ENCODE results near the gene WDR19.
"Not testable (repeated sequence)": the region's sequence is repeated elsewhere in the genome, so short reads cannot be mapped to it uniquely, and the experiment has no call there.

WDR19 gene

DNA sequence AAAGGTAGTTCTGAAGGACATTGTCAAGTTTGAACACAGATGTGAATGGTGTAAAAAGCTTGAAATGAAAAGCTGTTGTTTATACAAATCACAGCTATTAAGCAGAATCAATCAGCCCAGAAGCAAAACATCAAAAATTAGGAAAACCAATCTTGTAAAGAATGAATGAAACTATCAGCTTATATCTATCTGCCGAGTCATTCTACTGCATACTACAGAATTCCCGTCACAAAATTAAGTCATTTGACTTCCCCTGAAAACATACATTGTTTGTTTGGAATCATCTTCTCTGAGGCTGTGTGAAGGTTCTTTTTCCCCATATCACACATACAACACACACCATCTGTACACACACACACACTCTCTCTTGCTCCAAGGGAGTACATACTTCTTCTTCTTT is 103.5 kb downstream of the WDR19 start:
- peaks cover 3% of the 10 kb centered on the region for H3K36me3 ChIP-seq (ENCODE audit: control insufficient read depth, insufficient read depth, low read length)
- TF ChIP-seq, protein P1, sequence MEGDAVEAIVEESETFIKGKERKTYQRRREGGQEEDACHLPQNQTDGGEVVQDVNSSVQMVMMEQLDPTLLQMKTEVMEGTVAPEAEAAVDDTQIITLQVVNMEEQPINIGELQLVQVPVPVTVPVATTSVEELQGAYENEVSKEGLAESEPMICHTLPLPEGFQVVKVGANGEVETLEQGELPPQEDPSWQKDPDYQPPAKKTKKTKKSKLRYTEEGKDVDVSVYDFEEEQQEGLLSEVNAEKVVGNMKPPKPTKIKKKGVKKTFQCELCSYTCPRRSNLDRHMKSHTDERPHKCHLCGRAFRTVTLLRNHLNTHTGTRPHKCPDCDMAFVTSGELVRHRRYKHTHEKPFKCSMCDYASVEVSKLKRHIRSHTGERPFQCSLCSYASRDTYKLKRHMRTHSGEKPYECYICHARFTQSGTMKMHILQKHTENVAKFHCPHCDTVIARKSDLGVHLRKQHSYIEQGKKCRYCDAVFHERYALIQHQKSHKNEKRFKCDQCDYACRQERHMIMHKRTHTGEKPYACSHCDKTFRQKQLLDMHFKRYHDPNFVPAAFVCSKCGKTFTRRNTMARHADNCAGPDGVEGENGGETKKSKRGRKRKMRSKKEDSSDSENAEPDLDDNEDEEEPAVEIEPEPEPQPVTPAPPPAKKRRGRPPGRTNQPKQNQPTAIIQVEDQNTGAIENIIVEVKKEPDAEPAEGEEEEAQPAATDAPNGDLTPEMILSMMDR (IDR thresholded peaks at IDR 0.05; ENCODE audit: insufficient read depth, low read length, poor library complexity, severe bottlenecking): no peak

DNA sequence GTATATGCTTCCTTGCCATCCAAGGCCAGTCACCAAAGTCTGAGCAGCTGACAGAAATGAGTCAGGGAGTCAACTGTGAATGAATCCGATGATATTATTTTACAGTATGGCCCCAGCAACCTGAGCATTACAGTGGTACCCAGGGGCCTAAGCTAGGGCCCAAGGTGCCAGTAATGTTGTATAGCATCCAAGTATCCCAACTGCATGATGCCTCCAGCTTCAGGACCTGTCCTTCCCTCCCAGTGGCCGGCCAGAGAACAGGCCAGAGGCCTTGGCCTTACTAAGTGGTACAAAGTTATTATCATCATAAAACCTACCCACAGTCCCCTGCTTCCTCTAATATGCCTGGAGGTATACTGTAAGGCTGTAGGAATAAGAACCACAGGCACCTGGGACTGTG is 103.9 kb downstream of the WDR19 start:
- no peaks in the 10 kb centered on the region for H3K27me3 ChIP-seq (replicated peaks; ENCODE audit: control insufficient read depth, insufficient read depth, low read length)
- H3K4me3 ChIP-seq (replicated peaks; ENCODE audit: low read depth, low read length): no peak overlapping the region
- no peak for DNase-seq (ENCODE audit: extremely low read depth, insufficient read length)
- peaks cover 3% of the 10 kb centered on the region for H3K36me3 ChIP-seq (ENCODE audit: control insufficient read depth, insufficient read depth, low read length)
- TF ChIP-seq, protein P1 (IDR thresholded peaks at IDR 0.05; ENCODE audit: insufficient read depth, low read length, poor library complexity, severe bottlenecking): no peak

More for the DNA sequence above, 103.5 kb downstream of the WDR19 start:
- Histone ChIP-seq H3K4me3 (replicated peaks; ENCODE audit: low read depth, low read length) (no peak overlapping the region), H3K27me3 (replicated peaks; ENCODE audit: control insufficient read depth, insufficient read depth, low read length) (no peaks in the 10 kb centered on the region)
- no peak for DNase-seq (ENCODE audit: extremely low read depth, insufficient read length)

GRCh38 chr4:39287223-39287622 is 104.9 kb downstream of the WDR19 start:
- peaks cover 5% of the 10 kb centered on the region for H3K36me3 ChIP-seq (ENCODE audit: control insufficient read depth, insufficient read depth, low read length)
- H3K4me3 ChIP-seq (replicated peaks; ENCODE audit: low read depth, low read length): no peak overlapping the region
- TF ChIP-seq, protein P1 (IDR thresholded peaks at IDR 0.05; ENCODE audit: insufficient read depth, low read length, poor library complexity, severe bottlenecking): no peak
- H3K27me3 ChIP-seq (replicated peaks; ENCODE audit: control insufficient read depth, insufficient read depth, low read length): no peaks in the 10 kb centered on the region
- no peak for DNase-seq (ENCODE audit: extremely low read depth, insufficient read length)

- Histone ChIP-seq H3K27me3 (replicated peaks; ENCODE audit: control insufficient read depth, insufficient read depth, low read length) (no peaks in the 10 kb centered on the region), H3K36me3 (ENCODE audit: control insufficient read depth, insufficient read depth, low read length) (peaks cover 8% of the 10 kb centered on the region), H3K4me3 (replicated peaks; ENCODE audit: low read depth, low read length) (no peak overlapping the region)
- TF ChIP-seq, protein P1 (IDR thresholded peaks at IDR 0.05; ENCODE audit: insufficient read depth, low read length, poor library complexity, severe bottlenecking): no peak
- DNase-seq (ENCODE audit: extremely low read depth, insufficient read length): no peak
These were observed 109.4 kb downstream of the WDR19 start for GRCh38 chr4:39291686-39292085.

DNA sequence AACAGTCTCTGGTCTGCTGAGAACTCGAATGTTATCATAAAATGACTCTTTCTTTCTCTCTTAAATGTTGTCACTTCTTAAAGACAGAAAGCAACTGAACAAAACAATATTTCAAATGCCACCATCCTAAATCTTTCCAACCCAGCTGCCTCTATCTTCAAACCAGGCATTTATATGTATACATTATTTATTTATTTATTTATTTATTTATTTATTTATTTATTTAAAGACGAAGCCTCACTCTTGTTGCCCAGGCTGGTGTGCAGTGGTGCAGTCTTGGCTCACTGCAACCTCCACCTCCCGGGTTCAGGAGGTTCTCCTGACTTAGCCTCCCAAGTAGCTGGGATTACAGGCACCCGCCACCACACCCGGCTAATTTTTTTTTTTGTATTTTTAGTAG is 110.1 kb downstream of the WDR19 start:
- not testable (repeated sequence) for DNase-seq (ENCODE audit: extremely low read depth, insufficient read length); H3K36me3 ChIP-seq (ENCODE audit: control insufficient read depth, insufficient read depth, low read length)

DNA sequence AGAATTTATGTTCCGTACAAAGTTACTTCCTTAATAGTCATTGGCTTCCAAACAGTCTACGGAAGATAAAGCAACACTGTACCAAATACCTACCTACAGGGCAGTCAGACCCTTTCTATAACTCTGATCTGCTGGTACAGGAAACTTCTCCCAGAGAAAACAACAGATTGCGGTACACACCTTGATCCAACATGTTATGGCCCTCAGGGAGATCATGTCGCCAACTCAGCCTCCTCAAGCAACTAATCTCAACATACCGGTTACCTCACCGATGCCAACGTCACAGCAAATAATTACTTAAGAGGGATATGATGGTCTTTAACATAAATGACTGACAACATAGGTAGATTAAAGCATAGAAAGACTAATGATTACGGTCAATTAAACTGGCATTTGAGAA is 113.5 kb downstream of the WDR19 start:
- Histone ChIP-seq H3K27me3 (replicated peaks; ENCODE audit: control insufficient read depth, insufficient read depth, low read length) (no peaks in the 10 kb centered on the region), H3K4me3 (replicated peaks; ENCODE audit: low read depth, low read length) (no peak overlapping the region), H3K36me3 (ENCODE audit: control insufficient read depth, insufficient read depth, low read length) (peaks cover 15% of the 10 kb centered on the region)
- TF ChIP-seq, protein P1 (IDR thresholded peaks at IDR 0.05; ENCODE audit: insufficient read depth, low read length, poor library complexity, severe bottlenecking): no peak
- no peak for DNase-seq (ENCODE audit: extremely low read depth, insufficient read length)

More for the DNA sequence above, 110.1 kb downstream of the WDR19 start:
- not testable (repeated sequence) for H3K27me3 ChIP-seq (replicated peaks; ENCODE audit: control insufficient read depth, insufficient read depth, low read length); H3K4me3 ChIP-seq (replicated peaks; ENCODE audit: low read depth, low read length)

Measured in GM06990 (cell line).